HG02798 (cell line): ENCODE data around the gene PTGES3.
"Not testable (repeated sequence)": the region's sequence is repeated elsewhere in the genome, so short reads cannot be mapped to it uniquely, and the experiment has no call there.

ENCODE experiments used
- ATAC-seq: cut with Tn5 transposase; IDR thresholded peaks from one replicate; pipeline ENCODE4 v1.9.1; 2021; ENCODE audit warnings: mild to moderate bottlenecking; ENCODE audit not compliant: unreplicated experiment, poor library complexity

PTGES3 gene

DNA sequence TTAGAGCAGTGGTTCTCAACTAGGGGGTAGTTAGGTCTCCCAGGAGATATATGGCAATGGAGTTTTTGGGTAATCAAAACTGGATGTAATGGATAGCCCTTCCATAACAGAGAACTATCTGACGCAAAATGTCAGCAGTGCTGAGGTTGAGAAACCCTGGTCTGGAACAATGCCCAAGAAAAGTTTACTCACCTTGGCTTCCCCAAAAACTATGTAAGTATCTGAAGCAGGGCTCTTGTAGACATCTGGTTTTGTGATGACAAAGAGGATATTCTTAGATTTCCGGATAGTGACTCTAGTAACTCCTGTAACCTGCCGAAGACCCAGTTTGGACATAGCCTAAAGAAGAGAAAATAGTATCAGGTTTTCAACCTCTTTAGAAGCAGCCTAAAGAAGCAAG, 25.3 kb upstream of the PTGES3 start:
- no peak for ATAC-seq

DNA sequence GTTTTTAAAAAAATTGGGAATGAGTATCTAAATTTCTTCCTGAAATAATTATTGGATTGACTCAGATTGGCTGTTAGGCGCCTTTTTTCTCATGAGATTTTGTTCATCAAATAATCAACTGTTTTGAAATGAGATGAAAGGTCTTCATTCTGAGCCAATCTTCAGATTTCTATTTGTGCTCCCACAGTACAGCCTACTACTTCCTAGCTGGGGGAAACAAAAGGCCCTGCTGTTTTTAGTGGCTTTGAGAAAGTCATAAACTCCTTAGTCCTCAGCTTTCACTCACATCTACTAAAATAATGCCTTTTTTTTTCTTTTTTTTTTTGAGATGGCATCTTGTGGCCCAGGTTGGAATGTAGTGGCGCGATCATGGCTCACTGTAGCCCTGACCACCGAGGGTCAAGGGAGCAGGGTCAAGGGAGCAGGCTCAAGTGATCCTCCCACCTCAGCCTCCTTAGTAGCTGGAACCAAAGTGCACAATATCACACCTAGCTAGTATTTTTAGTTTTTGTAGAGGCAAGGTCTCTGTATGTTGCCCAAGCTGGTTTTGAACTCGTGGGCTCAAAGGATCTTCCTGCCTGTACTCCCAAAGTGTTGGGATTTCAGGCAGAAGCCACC, 21.8 kb upstream of the PTGES3 start:
- no peak for ATAC-seq

- not testable (repeated sequence) for ATAC-seq
Observed at GRCh38 chr12:56704522-56704921, 16.4 kb upstream of the PTGES3 start.

GRCh38 chr12:56699020-56699661, 11.1 kb upstream of the PTGES3 start:
- ATAC-seq, result no peak

DNA sequence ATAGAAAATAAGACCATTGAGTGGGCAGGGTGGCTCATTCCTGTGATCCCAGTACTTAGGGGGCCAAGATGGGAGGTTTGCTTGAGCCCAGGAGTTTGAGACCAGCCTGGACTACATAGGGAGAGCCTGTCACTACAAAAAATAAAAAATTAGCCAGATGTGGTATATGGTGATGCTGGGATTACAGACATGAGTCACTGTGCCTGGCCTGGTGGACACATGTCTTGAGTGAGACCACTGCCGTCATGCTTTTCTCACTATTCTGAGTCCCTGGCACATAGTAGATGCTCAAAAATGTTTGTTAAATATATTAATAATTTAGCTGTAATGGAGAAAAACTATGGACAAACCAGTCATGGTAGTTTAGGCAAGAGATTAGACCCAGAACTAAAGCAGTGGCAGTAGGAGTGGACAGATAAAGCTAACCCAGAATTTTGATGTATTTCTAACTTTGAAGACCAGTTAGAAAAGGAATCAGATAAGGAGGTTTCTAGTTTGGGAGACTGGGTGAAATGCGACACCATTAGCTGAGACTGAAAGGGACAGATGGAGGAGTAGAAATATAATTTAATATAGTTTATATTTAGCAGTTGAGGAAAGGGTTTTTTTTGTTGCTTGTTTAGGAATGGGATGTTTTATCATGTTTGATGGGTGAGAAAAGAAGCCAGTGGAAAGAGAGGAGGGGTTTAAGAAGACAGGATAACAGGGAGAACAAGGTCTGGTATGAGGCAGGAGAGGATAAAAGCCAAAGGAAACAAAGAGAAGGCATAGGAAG, 7.4 kb upstream of the PTGES3 start:
- no peak for ATAC-seq

- no peak for ATAC-seq
Observed at GRCh38 chr12:56694161-56694560, 6.1 kb upstream of the PTGES3 start.

DNA sequence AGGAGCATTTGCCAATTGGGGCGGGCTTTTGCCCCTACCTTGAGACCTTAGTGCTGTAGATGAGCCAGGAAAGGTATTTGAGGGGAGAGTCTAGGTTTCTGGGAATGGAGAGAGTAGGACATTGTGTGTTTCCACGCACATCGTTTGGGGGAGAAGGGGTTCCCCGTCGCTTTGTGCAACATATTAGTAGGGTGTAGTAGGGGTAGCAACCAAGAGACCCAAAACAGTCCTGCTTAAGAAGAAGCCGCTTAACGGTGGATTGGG, 694 bp upstream of the PTGES3 start:
- no peak for ATAC-seq

GRCh38 chr12:56687223-56688128, 608 bp downstream of the PTGES3 start:
- ATAC-seq, result peak; percentile 8

DNA sequence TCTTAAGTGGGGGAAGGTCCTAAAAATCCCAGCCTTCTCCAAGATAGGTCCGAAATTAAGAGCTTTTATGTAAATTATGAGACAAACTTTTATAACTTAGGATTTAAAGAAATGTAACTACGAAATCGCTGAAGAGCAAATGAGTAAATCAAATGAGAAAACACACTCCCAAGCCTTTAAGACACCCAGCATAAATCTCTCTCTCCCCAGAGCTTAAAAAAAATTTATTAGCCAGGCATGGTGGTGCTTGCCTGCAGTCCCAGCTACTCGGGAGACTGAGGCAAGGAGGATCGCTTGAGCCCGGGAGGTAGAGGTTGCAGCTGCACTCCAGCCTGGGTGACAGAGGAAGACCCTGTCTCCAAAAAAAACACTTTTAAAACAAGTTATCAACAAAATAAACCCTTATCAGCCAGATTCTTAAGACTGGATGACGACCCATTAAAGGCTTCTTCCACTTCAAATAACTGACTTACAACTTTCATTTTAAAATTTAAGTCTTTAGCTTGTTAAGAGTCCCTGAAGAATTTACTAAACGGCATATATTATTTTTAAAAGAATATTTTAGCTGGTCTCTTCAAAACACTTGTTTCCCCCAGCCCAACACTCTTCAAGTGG, 3.2 kb downstream of the PTGES3 start:
- no peak for ATAC-seq

DNA sequence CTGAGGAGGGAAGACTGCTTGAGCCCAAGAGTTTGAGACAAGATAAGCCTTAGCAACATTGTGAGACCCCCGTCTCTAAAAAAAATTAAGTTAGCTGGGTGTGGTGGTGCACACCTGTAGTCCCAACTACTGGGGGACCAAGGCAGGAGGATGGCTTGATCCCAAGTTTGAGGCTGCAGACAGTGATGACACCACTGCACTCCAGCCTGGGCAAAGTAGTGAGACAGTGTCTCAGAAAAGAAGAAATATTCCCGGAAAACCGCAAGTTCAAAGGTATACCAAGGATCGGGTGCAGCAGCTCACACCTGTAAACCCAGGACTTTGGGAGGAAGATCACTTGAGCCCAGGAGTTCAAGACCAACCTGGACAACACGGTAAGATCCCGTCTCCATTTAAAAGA, 5.8 kb downstream of the PTGES3 start:
- ATAC-seq, result no peak

DNA sequence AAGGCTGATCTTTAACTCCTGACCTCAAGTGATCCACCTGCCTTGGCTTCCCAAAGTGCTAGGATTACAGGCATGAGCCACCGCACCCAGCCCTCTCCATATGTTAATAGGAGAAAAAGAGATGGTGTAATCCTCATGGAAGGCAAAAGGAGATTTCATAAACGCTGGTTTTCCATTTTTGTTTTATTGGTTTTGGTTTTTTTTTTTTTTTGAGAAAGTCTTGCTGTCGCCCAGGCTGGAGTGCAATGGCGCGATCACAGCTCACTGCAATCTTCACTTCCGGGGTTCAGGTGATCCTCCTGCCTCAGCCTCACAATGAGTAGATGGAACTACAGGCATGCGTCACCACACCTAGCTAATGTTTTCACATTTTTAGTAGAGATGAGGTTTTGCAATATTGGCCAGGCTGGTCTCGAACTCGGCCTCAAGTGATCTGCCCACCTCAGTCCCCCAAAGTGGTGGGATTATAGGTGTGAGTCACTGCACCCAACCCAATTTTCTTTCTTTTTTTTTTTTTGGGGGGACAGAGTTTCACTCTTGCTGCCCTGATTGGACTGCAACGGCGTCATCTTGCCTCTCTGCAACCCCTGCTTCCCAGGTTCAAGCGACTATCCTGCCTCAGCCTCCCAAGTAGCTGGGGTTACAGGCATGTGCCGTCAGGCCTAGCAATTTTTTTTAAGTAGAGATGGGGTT, 8.1 kb downstream of the PTGES3 start:
- ATAC-seq, result no peak

GRCh38 chr12:56678852-56679251, 9.2 kb downstream of the PTGES3 start:
- no peak for ATAC-seq

- ATAC-seq, result peak; percentile 69
Observed at GRCh38 chr12:56677680-56678079, 10.4 kb downstream of the PTGES3 start.

DNA sequence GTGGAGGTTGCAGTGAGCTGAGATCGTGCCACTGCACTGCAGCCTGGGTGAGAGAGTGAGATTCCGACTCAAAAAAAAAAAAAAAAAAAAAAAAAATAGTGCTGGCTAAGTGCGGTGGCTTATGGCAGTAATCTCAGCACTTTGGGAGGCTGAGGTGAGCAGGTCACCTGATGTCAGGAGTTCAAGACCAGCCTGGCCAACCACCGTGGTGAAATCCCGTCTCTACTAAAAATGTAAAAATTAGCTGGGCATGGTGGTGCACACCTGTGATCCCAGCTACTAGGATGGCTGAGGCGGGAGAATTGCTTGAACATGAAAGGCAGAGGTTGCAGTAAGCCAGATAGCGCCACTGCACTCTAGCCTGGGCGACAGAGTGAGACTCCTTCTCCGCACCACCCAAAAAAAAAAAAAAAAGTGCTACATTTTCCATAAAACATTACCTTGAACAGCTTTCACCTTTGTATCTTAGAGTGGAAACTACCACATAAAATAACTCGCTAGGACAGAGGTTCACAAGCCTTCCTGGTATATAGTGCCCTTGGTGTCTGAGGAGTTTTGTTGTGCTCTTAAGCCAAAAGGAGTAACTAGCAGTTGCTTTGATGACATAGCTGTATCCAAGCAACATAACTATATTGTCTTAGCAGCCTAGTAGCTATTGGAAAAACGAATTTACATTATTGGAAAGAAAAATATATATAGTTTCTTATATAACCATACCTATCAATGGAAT, 11.1 kb downstream of the PTGES3 start:
- no peak for ATAC-seq

DNA sequence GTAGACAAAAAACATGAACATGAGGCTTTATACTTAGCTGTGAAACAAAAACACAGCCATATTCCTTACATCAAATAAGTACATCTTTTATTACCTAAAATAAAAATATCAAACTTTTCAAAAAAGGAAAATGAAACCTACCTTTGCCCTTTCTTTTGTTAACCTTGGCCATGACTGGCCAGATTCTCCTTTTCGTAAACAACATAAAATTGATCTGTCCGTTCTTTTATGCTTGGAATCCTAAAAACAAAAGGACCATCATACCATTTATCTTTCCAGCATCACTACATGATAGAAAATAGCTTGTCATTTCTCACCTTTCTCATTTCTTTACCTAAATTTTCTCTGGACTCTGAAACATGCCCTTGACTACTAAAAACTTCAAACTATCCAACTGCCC, 16.5 kb downstream of the PTGES3 start:
- no peak for ATAC-seq

DNA sequence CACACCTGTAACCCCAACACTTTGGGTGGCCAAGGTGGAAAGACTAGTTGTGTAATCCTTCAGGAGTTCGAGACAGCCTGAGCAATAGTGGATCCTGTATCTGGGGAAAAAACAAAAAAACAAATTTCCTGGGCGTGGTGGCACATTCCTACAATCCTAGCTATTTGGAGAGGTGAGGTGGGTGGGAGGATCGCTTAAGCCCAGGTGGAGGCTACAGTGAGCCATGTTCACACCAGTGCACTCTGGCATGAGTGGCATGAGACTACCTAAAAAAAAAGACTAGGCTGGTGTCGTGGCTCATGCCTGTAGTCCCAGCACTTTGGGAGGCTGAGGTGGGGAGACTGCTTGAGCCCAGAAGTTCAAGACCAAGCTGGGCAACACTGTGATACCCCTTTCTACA, 17.2 kb downstream of the PTGES3 start:
- no peak for ATAC-seq

GRCh38 chr12:56668197-56668457, 20.0 kb downstream of the PTGES3 start:
- ATAC-seq, result no peak

- no peak for ATAC-seq
Observed at GRCh38 chr12:56661979-56662638, 26.0 kb downstream of the PTGES3 start.

- no peak for ATAC-seq
Observed at GRCh38 chr12:56661560-56661959, 26.5 kb downstream of the PTGES3 start.
